ENCODE results near the gene KLF11. TPM values are rescaled to one million over a fixed set of nuclear protein-coding genes. Genes with fewer than 3 reads are reported as not detected.

Gene KLF11
- total and polyA plus RNA-seq, 9 of the 15 experiments (the other 6 are each of a cell fraction or from before 2014, with no cell fraction given): 2.1 to 13.4 (median 6.5) TPM

DNA sequence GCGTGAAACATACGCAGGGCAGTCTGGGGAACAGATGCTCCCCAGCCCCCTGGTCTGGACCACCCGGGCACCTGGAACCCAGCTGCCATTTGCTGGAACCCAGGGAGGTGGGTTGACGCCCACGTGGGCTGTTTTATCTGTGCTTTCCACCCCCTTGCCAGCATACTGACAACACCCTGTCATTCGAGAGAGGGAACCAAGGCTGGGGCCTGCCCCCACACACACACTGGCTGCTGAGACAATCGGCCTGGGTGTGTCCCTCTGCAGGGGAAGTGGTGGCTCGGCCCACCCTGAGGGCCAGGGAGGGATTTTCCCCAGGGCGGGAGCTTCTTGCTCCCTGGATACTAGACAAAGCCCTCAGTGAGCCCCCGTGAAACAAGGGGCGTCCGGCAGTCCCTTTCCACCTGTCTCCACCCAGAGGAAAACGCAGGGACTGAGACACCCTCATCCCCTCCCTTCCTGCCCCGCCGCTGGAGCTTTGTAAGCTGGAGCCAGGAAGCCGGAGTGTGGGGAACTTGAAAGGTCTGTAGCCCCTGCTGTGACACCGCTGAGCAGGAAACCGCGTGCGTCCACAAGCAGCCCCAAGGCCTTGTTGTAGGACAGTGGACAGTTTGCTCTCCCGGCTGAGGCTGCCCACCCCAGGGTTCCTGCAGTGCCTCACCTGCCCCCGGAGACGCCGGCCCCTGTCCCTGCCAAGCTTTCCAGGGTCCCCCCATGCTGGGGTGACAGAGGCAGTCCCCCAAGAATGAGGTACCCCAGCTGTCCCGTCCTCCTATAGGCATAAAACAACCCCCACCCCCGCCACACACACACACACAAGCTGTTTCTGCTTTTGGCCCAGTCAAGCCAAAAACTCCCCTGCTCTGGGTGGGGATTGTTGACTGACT, 14.1 kb upstream of the KLF11 start (continued):
- TF ChIP-seq TEAD4 (IDR thresholded peaks at IDR 0.05; ENCODE audit: low read length) (peak; percentile 64), TEAD4 (CRISPR knock-in tag; IDR thresholded peaks at IDR 0.05; ENCODE audit: borderline replicate concordance) (no peak), KDM2B (CRISPR knock-in tag; IDR thresholded peaks at IDR 0.05) (no peak), CREB1 (IDR thresholded peaks at IDR 0.05) (0 out of 2 replicates have a peak, but pooled peaks have one; percentile 12), CREB1 (CRISPR knock-in tag; IDR thresholded peaks at IDR 0.05) (peak; percentile 51), SAP30 (IDR thresholded peaks at IDR 0.05; ENCODE audit: borderline replicate concordance, insufficient read depth, low read depth, low read length, poor library complexity, severe bottlenecking) (peak; percentile 14), ARNT (IDR thresholded peaks at IDR 0.05) (no peak), E2F3 (CRISPR knock-in tag; IDR thresholded peaks at IDR 0.05) (no peak), ZNF507 (tag; conservative IDR thresholded peaks at IDR 0.05) (no peak), PML (IDR thresholded peaks at IDR 0.05; ENCODE audit: low read length) (0 out of 2 replicates have a peak, but pooled peaks have one; percentile 28)
- TF ChIP-seq, protein P1, sequence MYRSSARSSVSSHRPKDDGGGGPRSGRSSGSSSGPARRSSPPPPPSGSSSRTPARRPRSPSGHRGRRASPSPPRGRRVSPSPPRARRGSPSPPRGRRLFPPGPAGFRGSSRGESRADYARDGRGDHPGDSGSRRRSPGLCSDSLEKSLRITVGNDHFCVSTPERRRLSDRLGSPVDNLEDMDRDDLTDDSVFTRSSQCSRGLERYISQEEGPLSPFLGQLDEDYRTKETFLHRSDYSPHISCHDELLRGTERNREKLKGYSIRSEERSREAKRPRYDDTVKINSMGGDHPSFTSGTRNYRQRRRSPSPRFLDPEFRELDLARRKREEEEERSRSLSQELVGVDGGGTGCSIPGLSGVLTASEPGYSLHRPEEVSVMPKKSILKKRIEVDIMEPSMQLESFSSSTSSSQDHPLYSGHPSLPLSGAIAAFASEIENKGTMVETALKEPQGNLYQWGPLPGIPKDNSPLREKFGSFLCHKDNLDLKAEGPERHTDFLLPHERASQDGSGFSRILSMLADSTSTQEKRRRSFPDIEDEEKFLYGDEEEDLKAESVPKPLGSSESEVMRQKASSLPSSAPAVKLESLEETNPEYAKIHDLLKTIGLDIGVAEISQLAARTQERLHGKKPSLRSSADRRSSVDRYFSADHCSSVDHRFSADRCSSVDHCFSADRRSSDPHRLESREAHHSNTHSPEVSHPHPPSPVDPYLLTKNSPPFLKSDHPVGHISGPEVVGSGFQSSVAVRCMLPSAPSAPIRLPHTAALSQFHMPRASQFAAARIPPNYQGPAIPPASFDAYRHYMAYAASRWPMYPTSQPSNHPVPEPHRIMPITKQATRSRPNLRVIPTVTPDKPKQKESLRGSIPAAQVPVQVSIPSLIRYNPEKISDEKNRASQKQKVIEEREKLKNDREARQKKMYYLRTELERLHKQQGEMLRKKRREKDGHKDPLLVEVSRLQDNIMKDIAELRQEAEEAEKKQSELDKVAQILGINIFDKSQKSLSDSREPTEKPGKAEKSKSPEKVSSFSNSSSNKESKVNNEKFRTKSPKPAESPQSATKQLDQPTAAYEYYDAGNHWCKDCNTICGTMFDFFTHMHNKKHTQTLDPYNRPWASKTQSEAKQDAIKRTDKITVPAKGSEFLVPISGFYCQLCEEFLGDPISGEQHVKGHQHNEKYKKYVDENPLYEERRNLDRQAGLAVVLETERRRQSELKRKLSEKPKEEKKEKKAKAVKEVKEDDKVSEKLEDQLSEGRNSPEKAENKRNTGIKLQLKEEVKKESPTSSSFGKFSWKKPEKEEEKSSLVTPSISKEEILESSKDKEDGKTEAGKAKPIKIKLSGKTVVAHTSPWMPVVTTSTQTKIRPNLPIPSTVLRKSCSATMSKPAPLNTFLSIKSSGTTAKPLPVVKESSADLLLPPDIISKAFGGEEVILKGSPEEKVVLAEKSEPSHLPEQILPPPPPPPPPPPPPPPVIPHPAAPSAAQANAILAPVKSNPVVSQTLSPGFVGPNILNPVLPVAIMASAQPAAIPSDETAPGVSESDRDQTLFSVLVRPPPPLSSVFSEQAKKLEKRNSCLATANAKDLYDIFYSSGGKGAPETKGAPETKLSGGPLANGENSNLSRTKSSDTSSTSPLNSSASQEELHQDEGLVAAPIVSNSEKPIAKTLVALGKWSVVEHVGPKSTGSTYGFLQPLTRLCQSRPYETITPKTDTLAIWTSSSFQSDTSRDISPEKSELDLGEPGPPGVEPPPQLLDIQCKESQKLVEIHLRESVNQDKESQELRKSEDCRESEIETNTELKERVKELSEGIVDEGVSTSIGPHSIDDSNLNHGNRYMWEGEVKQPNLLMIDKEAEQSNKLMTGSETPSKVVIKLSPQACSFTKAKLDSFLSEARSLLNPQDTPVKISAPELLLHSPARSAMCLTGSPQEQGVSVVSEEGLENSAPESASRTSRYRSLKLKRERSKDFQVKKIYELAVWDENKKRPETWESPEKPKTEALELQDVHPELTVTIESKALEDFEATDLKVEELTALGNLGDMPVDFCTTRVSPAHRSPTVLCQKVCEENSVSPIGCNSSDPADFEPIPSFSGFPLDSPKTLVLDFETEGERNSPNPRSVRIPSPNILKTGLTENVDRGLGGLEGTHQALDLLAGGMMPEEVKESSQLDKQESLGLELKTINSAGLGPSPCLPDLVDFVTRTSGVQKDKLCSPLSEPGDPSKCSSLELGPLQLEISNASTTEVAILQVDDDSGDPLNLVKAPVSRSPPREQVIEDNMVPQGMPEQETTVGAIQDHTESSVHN (IDR thresholded peaks at IDR 0.05; ENCODE audit: borderline replicate concordance in 1 of 2, low read depth in 1 of 2): no peak
